SH-SY5Y (cell line): Measurements from ENCODE around the gene SERPINB6.

ENCODE experiments used
- GATA2 ChIP-seq: IDR thresholded peaks from 2 replicates; pipeline ENCODE4 v1.6.1; 2011; ENCODE audit warnings: mild to moderate bottlenecking, low read depth, low read length
- GATA3 ChIP-seq: IDR thresholded peaks from 2 replicates; pipeline ENCODE4 v1.6.1; 2011; ENCODE audit warnings: low read depth, mild to moderate bottlenecking, low read length, moderate library complexity

The SERPINB6 gene

GRCh38 chr6:2958331-2958711 is 13.0 kb downstream of the SERPINB6 start:
- TF ChIP-seq GATA3 (no peak), GATA2 (no peak)

GRCh38 chr6:2957696-2958330 is 13.6 kb downstream of the SERPINB6 start:
- no peak for TF ChIP-seq GATA3
- no peak for TF ChIP-seq GATA2

- TF ChIP-seq GATA3: no peak
- TF ChIP-seq GATA2: no peak
These were observed 14.3 kb downstream of the SERPINB6 start for GRCh38 chr6:2956930-2957685.

- no peak for TF ChIP-seq GATA3
- TF ChIP-seq GATA2: no peak
These were observed 18.3 kb downstream of the SERPINB6 start for GRCh38 chr6:2953098-2953497.

GRCh38 chr6:2952557-2953095 is 18.7 kb downstream of the SERPINB6 start:
- no peak for TF ChIP-seq GATA2
- no peak for TF ChIP-seq GATA3

GRCh38 chr6:2951728-2952127 is 19.6 kb downstream of the SERPINB6 start:
- TF ChIP-seq GATA3: no peak
- TF ChIP-seq GATA2: no peak

GRCh38 chr6:2950713-2951112 is 20.7 kb downstream of the SERPINB6 start:
- TF ChIP-seq GATA3 (no peak), GATA2 (no peak)

GRCh38 chr6:2949536-2950083 is 21.8 kb downstream of the SERPINB6 start:
- TF ChIP-seq GATA2 (no peak), GATA3 (no peak)

- no peak for TF ChIP-seq GATA2
- TF ChIP-seq GATA3: no peak
These were observed 22.2 kb downstream of the SERPINB6 start for GRCh38 chr6:2949121-2949520.

- TF ChIP-seq GATA3 (no peak), GATA2 (no peak)
These were observed 22.9 kb downstream of the SERPINB6 start for GRCh38 chr6:2948228-2949025.

- no peak for TF ChIP-seq GATA2
- TF ChIP-seq GATA3: no peak
These were observed 23.9 kb downstream of the SERPINB6 start for GRCh38 chr6:2947445-2947844.

- TF ChIP-seq GATA2 (no peak), GATA3 (no peak)
These were observed 26.3 kb downstream of the SERPINB6 start for GRCh38 chr6:2945153-2945452.

- TF ChIP-seq GATA2: no peak
- TF ChIP-seq GATA3: no peak
These were observed 26.8 kb downstream of the SERPINB6 start for GRCh38 chr6:2944405-2945152.

- TF ChIP-seq GATA2 (no peak), GATA3 (no peak)
These were observed 27.8 kb downstream of the SERPINB6 start for GRCh38 chr6:2943564-2943955.

GRCh38 chr6:2942914-2943563 is 28.3 kb downstream of the SERPINB6 start:
- TF ChIP-seq GATA2 (no peak), GATA3 (no peak)
